BJ (cell line): ENCODE data around the gene NHERF1. TPM values are rescaled to one million over a fixed set of nuclear protein-coding genes. Genes with fewer than 3 reads are reported as not detected.

ENCODE experiments used
- CTCF ChIA-PET: fragments of 350-600 bp; formaldehyde crosslinking; extraction: SDS; loops from one replicate; lab custom pipeline; 2021; ENCODE audit warnings: antibody characterized with exemption, inconsistent platforms; lab: Yijun Ruan, JAX
- POLR2A ChIA-PET: fragments of 300-600 bp; sonication (Branson Sonifier 250); formaldehyde crosslinking; extraction: SDS; loops from one replicate; lab custom pipeline; 2021; ENCODE audit warnings: antibody characterized with exemption; lab: Charles Lee
- DNase-seq: peaks from one replicate; pipeline ENCODE4 v3.0.0-alpha.2; 2011; ENCODE audit warnings: low read depth
- H3K27me3 ChIP-seq: 2 replicates; pipeline ENCODE4 v1.6.0; 2011; ENCODE audit warnings: low read length; ENCODE audit not compliant: control insufficient read depth, insufficient read depth
- H3K36me3 ChIP-seq: 2 replicates; pipeline ENCODE4 v1.5.1; 2011; ENCODE audit warnings: low read length; ENCODE audit not compliant: control insufficient read depth, insufficient read depth
- H3K4me3 ChIP-seq: 2 replicates; pipeline ENCODE4 v1.5.1; 2011; ENCODE audit warnings: low read depth, mild to moderate bottlenecking, control low read depth, low read length
- CTCF ChIP-seq: IDR thresholded peaks from 2 replicates; pipeline ENCODE4 v1.5.1; 2011; ENCODE audit warnings: low read depth, mild to moderate bottlenecking, control low read depth, inconsistent platforms, low read length, moderate library complexity; ENCODE audit not compliant: insufficient read depth
- polyA plus RNA-seq: library from polyadenylated mRNA; depleted of rRNA; stranded (reverse); fragments of >200 nt; gene quantifications from 2 replicates; pipeline ENCODE4 v1.2.3, GENCODE V29; 2011

Gene NHERF1
- polyA plus RNA-seq, 1 experiment: 16.3 TPM

- no peak for DNase-seq
- peaks cover 1% of the 10 kb centered on the region; the same call in 1 of the 2 replicates for H3K27me3 ChIP-seq
- ChIA-PET CTCF (no interaction called here), POLR2A (no interaction called here)
- H3K36me3 ChIP-seq: no peaks in the 10 kb centered on the region
- no peak overlapping the region for H3K4me3 ChIP-seq
- no peak for TF ChIP-seq CTCF
Observed at GRCh38 chr17:74715144-74715543, 33.3 kb upstream of the NHERF1 start.

- CTCF ChIA-PET: no interaction called here
- H3K4me3 ChIP-seq: no peak overlapping the region
- H3K36me3 ChIP-seq: no peaks in the 10 kb centered on the region
- POLR2A ChIA-PET: no interaction called here
- peaks cover 1% of the 10 kb centered on the region; the same call in 1 of the 2 replicates for H3K27me3 ChIP-seq
- no peak for TF ChIP-seq CTCF
- no peak for DNase-seq
Observed at GRCh38 chr17:74720506-74720905, 27.9 kb upstream of the NHERF1 start.

- DNase-seq: no peak
- no peak for TF ChIP-seq CTCF
- CTCF ChIA-PET: no interaction called here
Observed at GRCh38 chr17:74722782-74723181, 25.6 kb upstream of the NHERF1 start.

GRCh38 chr17:74723891-74724290 lies 24.5 kb upstream of the NHERF1 start:
- no peak overlapping the region for H3K4me3 ChIP-seq
- ChIA-PET CTCF (no interaction called here), POLR2A (no interaction called here)
- no peak for DNase-seq
- no peaks in the 10 kb centered on the region for H3K27me3 ChIP-seq
- no peak for TF ChIP-seq CTCF
- H3K36me3 ChIP-seq: no peaks in the 10 kb centered on the region

More at GRCh38 chr17:74722782-74723181, 25.6 kb upstream of the NHERF1 start:
- POLR2A ChIA-PET: no interaction called here
- Histone ChIP-seq H3K27me3 (no peaks in the 10 kb centered on the region), H3K4me3 (no peak overlapping the region), H3K36me3 (no peaks in the 10 kb centered on the region)

- no peak for TF ChIP-seq CTCF
- no peak for DNase-seq
- POLR2A ChIA-PET: no interaction called here
- CTCF ChIA-PET: no interaction called here
- no peaks in the 10 kb centered on the region for H3K36me3 ChIP-seq
- no peak overlapping the region for H3K4me3 ChIP-seq
- no peaks in the 10 kb centered on the region for H3K27me3 ChIP-seq
Observed at GRCh38 chr17:74725111-74725510, 23.3 kb upstream of the NHERF1 start.
